NOMO-1 (cell line): ENCODE measurements around the gene RAB11FIP4.
A peak's percentile ranks its signal among the peaks of the same experiment; 100 is the strongest.

ENCODE experiments used
- DNase-seq, 2 experiments: peaks; one replicate each; lab custom pipeline; 2025; ENCODE audit not compliant: unreplicated experiment in 2 of 2; lab: John Stamatoyannopoulos, UW

RAB11FIP4 gene

DNA sequence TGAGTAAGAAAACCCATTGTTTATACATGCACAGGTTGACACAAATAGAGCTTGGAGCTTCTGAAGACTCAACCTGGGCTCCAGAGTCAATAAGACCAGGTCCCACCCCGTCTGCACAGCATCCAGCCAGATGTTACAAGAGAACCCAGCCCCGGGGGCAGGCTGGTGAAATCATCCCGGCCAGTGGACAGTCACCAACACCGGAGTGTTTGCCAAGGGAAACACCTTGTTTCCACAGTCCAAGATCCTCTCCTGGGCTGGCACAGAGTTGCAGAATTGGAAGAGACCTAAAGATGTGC is 90.3 kb downstream of the RAB11FIP4 start:
- no peak for DNase-seq

- no peak for DNase-seq
Observed at GRCh38 chr17:31484821-31485220, 93.3 kb downstream of the RAB11FIP4 start.

GRCh38 chr17:31486351-31487062 is 95.0 kb downstream of the RAB11FIP4 start:
- no peak for DNase-seq

DNA sequence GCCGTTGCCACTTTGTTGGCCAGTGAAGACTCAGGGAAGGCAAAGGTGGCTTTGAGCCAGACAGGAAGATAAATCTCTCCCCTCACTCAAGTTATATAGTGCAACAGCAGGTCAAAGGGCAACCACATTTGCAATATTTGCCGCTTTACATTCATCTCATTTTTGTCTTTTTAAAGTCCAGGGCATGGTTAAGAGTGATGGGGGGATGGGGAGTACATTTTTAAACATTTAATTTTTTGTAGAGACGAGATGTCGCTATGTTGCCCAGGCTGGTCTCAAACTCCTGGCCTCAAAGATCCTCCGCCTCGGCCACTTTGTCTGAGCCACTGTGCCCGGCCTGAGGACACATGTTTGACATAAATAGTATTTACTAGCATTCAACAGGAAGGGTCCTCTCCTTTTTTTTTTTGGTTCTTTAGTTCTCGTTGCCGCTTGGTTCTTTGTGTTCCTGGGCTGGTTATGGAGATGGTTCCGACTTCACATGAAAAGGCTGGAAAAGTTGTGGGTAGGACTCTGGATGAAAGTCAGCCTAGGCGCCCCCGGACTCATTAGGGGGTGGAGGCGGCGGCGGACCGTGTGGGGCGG is 95.7 kb downstream of the RAB11FIP4 start:
- no peak for DNase-seq

DNA sequence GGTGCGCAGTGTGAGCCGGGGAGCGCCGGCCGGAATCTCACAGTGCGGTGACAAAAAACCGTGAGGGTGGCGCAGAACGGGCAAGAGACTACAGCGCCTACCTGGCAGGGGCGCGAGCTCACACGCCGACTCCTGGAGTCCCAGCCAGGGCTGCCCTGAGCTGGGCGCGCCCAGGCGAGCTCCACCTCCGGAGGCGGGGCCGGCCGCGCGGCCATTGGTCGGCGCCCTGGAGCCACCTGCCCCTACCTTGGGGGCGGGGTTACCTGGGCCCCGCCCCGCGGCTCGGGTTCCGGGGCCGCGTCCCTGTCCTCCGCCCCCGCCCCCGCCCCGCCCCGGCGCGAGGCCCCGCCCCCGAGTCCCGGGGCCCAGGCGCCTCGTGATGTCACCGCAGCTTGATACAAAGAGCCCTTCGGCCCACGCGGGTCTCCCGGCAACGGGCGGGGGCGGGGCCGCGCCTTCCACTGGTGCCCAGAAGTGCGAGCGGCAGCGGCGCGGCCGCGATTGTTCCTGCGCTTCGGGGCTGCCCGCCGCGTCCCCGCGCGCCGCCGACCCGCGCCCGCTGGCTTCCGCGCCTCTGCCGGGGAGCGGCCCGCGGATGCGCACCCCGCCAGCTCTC is 96.3 kb downstream of the RAB11FIP4 start:
- peak; percentile 80 to 95 for DNase-seq

DNA sequence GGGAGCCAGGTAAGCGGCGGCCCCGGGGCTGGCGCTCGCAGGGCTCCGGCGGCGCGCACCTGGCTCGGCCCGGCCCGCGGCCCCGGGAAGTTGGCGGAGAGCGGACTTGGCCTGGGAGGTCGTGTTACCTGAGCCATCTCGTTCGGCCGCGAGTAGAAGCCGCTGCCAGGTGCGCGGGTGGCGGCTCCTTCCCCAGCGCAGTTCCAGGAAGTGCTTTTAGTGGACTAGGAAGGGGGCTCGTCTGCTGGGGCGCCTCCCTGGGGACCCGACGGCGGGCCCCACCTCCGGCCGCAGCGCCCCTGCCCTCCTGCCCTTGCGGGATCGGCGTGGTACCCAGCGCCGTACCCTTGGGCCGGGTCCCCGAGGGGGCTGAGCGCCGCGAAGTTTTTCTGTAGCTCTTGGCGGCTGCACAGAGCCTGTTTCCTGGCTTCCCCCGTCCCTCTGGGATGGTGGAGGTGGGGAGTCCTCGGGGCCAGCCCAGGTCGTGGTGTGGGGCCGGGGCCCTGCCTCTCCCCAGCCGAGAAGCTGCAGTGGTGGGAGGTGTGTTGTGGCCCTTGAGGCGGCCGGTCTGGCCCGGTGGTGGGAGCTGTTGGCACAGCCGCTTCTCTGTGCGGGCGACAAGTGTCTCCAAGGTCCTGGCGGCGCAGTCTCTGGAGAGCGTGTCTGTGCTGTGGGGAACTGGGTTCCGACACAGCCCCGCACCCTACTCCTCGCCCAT is 96.9 kb downstream of the RAB11FIP4 start:
- DNase-seq = no peak

DNA sequence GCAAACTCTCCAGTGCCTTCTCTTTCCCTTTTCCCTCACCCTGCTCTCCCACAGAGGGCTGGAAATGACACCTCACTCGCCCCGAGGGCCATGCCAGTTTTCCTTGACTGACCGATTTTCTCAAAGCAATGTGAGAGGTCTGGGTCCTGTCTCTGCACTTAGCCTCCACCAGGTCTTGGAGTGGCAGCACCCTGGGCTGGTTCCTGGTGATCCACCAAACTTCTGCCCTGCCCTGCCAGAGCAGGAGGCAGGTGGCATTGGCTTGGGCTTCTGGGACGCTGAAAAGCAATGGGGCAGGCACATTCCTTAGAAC is 97.5 kb downstream of the RAB11FIP4 start:
- no peak for DNase-seq

DNA sequence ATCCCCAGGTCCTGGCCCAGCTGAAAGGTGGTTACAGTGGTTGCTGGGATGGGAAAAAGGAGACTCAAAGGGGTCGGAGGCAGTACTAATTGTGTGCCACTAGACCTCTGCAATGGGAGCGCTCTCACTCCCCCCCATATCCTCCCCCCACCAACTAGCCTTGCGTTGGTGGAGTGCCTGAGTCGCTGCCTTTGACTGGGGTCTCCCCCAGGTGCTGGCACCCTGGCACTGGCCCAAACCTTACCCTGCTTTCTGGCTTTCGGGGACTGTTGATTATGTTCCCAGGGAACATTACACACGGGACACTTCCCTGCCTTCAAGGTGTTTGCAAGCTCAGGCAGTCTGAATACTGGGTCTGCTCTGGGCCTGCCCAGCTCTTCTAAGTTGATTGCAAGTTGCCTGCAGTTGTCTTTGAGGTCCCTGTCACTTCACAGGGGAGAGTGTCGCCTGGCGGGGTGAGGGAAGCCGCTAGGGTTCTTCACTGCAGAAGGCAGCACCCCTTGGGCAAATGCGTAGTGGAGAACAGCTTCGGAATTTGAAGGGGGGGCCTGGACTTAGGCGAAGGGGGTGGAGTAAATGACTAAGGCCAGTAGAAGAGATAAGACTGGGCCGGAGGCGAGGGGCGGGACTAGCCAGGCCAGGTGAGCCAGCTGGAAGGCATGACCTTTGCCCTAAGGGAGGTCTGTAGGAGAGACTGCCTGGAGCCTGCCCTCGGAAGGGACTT is 98.0 kb downstream of the RAB11FIP4 start:
- DNase-seq = no peak

DNA sequence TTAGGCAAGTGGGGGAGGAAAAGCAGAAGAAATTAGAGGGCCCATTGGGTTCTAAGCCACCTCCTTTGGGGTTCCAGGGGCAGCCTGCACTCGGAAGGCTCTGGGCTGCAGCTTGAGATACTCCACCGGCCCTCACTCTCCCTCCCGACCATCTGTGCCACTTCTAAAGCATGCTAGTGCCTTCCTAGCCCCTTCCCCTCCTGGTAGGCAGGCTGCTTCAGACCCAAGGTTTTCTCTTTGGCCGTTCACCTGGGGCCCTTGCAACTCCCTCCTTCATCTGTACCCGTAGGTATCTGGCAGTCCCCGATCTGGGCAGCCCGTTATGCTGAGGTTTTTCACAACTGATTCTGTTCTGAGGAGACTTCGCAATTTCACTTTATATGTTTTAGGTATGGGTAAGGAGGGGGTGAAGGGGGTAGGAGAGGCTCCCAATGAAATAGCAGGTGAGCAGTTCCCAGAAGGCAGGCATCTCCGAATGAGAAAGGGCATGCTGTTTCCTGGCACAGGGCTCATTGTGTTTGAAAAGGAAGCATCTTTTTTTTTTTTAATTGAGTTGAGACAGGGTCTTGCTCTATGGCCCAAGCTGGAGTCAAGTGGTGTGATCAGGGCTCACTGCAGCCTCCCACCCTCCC is 98.7 kb downstream of the RAB11FIP4 start:
- DNase-seq = no peak

DNA sequence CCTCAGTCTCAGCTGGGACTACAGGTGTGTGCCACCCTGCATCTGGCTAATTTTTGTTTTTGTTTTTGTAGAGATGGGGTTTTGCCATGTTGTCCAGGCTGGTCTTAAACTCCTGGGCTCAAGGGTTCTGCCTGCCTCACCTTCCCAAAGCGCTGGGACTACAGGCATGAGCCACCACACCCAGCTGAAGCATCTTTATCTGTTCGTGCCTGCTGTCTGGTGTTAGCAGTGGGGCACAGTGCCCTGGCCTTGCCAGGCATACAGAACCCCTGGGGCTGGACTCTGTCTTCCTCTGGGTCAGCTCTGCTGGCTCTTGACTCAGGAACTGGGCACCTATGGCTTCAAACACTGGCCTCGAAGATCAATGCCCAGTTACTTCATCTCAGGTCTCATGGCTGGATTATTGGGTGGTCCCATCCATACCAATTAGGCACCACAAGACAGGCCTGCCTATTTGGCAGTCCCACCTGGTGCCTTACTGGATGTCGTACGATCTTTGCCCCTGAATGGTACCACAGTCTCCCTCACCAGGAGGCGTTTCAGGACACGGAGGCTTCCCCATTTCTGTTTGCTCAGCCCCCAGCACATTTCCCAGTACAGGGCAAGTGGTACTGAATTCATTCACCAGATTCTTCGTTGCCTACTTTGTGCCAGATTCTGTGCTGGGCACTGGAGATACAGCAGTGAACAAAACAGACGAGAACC is 99.3 kb downstream of the RAB11FIP4 start:
- DNase-seq = no peak

DNA sequence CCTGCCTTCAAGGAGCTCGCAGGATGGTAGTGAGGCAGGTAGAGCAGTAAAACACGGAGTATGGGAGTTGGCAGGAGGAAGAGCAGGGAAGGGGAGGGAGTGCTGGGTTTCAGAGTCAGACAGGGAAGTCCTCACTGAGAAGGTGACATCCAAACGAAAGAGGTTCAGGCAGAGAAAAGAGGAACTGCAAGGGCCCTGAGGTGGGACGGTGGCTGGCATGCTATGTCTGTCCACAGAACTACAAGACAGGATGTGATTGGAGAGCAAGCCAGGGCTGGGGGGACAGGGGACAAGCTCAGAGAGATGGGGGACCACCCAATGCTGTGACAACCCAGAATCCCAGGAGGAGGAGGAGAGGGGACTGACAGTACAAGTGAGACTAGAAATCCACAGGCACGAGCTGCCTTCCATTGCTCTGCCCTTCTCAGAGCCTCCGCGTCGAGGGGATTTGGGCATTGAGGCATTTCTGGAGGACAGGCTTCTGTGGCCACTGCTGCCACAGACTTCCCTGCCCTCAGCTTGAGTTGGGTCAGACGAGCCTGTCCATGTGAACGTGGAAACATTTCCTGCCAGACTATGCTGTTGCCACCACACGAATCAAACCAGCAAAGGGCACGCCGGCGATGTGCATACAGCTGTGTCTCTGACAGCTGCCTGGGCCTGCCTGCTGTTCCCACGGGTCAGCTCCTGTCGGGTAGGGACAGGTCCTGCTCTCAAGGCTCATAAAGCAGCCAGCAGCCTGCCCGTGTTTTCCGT is 100.1 kb downstream of the RAB11FIP4 start:
- peak; percentile 77 to 87 for DNase-seq

DNA sequence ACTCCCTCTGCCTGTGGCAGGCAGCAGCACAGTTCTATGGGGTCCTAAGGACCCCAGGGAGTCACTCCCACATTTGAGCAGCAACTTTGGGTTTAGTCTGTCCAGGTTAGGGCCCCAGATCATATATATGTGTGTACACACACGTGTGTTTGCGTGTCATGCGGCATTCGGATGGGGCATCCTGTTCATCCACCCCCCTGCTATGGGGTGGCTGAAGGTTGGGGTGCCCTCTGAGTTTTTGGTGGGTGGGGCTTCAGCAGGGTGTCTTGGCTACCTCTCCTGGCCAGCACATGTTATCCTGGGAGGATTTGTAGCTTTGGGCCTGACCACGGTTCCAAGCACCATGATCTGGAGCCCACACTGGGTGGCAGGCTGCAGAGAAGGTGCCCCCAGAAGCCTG is 100.7 kb downstream of the RAB11FIP4 start:
- DNase-seq = no peak

GRCh38 chr17:31492880-31493655 is 101.6 kb downstream of the RAB11FIP4 start:
- DNase-seq = peak; percentile 85 to 95

DNA sequence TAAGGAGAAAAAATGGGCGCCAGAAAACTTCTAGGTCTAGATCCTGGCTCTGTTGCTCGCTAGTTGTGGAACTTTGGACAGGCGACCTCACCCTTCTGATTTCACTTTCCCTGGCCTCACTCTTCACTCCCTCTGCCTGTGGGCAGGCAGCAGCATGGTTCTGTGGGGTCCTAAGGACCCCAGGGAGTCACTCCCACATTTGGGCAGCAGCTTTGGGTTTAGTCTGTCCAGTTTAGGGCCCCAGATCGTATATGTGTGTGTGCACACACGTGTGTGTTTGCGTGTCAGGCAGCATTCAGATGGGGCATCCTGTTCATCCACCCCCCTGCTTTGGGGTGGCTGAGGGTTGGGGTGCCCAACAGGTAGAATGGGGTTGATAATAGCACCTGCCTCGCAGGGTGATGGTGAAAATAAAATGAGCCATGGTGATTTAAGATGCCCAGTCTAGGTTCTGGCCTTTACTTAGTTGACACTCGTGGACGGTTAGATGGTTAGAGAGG is 102.2 kb downstream of the RAB11FIP4 start:
- no peak for DNase-seq

GRCh38 chr17:31494259-31495021 is 103.0 kb downstream of the RAB11FIP4 start:
- DNase-seq = peak; percentile 88 to 96

GRCh38 chr17:31495022-31495885 is 103.8 kb downstream of the RAB11FIP4 start:
- no peak for DNase-seq

DNA sequence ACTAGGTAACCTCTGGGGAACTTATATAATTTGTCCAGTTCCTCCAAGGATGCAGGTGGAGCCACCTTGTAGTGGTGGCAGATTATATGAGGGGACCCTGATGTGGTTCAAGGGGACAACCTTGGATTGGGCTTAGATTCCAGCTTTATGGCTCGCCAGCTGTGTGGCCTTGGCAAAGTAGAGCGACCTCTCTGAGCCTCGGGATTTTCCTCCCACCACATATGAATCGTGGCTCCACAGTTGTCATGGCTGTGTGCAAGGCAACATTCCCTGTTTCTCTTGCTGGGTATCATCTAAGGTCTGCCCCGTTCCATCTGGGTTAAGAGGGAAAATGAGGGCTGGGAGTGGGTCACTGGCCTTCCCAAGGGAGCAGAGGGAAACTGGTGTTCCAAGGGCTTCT is 104.6 kb downstream of the RAB11FIP4 start:
- DNase-seq = no peak
